ENCODE measurements around the gene CNOT11.
"Not testable (repeated sequence)": the region's sequence is repeated elsewhere in the genome, so short reads cannot be mapped to it uniquely, and the experiment has no call there.

CNOT11 gene

GRCh38 chr2:101311696-101312017 is 59.0 kb downstream of the CNOT11 start:
- no peak for DNase-seq

DNA sequence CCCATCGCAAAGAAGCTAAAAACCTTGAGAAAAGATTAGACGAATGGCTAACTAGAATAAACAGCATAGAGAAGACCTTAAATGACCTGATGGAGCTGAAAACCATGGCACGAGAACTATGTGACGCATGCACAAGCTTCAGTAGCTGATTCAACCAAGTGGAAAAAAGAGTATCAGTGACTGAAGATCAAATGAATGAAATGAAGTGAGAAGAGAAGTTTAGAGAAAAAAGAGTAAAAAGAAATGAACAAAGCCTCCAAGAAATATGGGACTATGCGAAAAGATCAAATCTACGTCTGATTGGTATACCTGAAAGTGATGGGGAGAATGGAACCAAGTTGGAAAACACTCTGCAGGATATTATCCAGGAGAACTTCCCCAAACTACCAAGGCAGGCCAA is 63.9 kb downstream of the CNOT11 start:
- not testable (repeated sequence) for DNase-seq
